Ovary (tissue), 3 donors: Measurements from ENCODE around the gene LGR6.

Experiments used
- CTCF ChIP-seq, 3 donors: fragments of 450-650 bp in 2 of 3; fragments of 200-600 bp in 1 of 3; IDR thresholded peaks; one replicate each; pipeline versions ENCODE4 v1.5.1 to v1.8.0; 2016 to 2022; ENCODE audit warnings: antibody characterized with exemption in 3 of 3, mild to moderate bottlenecking in 1 of 3
- EP300 ChIP-seq: sonication (generic); formaldehyde crosslinking; IDR thresholded peaks from one replicate; pipeline ENCODE4 v1.6.1; 2017; ENCODE audit warnings: antibody characterized with exemption
- POLR2A ChIP-seq: fragments of 450-650 bp; IDR thresholded peaks from one replicate; pipeline ENCODE4 v1.6.1; 2017; ENCODE audit warnings: antibody characterized with exemption, mild to moderate bottlenecking, moderate library complexity
- donor health status: DM: no; HTN: no; CAD: no.

GRCh38 chr1:202215472-202216130 is 22.0 kb downstream of the LGR6 start:
- no peak for TF ChIP-seq POLR2A
- no peak for TF ChIP-seq CTCF (IDR thresholded peaks at IDR 0.05)
- TF ChIP-seq EP300 = no peak
